Right hindlimb (tissue), 1 donor: ENCODE measurements around the gene ELK3.
A peak's percentile ranks its signal among the peaks of the same experiment; 100 is the strongest.

ENCODE experiments used
- DNase-seq: peaks from one replicate; pipeline ENCODE4 v3.0.0-alpha.2; 2018

ELK3 gene

GRCh38 chr12:96189781-96190180, 4.4 kb upstream of the ELK3 start:
- no peak for DNase-seq

GRCh38 chr12:96190413-96191108, 3.6 kb upstream of the ELK3 start:
- DNase-seq: no peak

DNA sequence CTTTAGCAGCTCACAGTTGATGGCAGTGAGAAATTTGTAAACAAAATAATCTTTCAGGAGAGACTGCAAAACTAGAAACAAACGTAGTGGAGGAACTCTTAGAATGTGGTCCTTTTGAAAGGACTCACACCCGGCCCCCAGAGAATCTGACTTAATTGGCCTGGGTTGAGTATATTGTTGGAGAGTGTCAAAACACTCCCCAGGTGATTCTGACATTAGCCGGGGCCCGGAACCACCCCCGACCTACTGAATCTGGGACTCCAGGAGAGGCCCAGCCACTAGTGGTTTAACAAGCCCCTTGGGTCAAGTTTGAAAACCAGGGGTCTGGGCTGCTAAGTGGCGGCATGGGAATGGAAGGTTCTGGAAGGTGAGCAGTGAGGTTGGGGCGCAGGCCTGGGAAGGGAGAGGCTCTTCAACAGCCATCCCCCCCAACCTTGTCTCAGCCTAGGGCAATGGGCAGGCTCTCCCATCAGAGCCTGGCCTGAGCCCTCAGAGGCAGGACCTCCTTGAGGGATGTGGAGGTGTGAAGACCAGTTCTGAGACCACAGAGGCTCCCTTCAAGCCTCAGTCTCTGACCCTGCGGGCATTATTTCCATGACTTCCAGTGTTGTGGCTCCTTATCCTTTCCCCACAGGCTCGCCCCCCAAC, 1.1 kb upstream of the ELK3 start:
- no peak for DNase-seq

DNA sequence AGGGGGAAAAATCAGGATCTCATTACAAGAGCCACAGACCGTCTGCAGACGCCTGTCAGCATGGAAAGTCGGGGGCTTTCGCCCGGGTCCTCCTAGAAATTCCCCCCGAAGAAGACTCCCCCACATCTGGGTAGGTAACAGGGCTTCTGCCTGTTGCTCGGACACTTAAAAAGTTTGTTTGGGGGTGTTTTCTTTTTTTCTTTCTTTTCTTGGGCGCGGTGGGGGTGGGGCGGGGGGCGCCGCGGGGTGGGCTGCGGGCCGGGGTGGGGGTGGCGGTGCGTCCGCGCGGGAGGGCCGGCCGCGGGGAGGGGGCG, 358 bp downstream of the ELK3 start:
- DNase-seq: peak; percentile 36

DNA sequence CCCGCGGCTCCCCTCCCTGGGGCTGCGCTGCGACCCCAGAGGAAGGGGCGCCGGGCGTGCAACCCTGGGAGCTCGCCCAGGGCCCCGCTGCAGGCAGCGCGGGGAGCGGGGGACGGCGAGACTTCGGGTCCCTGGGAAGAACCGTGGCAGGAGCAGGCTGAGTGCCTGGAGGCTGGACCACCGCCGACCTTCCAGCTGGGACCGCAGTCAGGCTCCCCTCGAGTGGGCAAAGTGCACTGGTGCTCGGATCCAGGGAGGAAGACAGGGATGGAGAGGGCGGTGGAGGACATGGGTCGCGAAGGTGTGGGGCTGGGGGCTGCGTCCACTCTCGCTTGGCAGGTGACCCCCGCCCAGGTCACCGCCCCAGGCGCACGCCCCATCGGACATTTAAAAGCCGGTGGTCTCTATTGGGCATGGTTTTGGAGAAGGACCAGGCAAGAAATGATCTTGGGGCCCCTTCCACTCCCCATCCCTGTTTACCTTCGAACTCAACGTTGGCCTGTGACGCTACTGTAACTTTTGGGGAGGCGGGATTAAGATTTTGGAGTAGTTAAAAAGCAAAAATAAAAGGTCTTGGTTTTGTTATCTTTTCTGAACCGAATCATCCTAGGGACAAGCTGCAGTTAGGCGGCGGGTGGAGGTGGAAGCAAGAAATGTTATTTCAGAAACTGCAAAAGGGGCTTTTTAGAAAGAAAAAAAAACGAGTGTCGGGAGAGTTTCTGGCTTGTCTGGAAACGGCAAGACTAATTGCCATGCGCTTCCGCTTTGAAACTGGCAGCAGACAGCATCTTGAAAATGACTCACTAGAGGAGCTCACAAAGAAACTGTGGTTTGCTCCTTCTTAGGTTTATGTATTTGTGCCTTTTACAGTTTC, 1.0 kb downstream of the ELK3 start:
- DNase-seq: peak; percentile 71

GRCh38 chr12:96195845-96196451, 1.8 kb downstream of the ELK3 start:
- DNase-seq: peak; percentile 72

GRCh38 chr12:96196781-96197180, 2.6 kb downstream of the ELK3 start:
- no peak for DNase-seq

DNA sequence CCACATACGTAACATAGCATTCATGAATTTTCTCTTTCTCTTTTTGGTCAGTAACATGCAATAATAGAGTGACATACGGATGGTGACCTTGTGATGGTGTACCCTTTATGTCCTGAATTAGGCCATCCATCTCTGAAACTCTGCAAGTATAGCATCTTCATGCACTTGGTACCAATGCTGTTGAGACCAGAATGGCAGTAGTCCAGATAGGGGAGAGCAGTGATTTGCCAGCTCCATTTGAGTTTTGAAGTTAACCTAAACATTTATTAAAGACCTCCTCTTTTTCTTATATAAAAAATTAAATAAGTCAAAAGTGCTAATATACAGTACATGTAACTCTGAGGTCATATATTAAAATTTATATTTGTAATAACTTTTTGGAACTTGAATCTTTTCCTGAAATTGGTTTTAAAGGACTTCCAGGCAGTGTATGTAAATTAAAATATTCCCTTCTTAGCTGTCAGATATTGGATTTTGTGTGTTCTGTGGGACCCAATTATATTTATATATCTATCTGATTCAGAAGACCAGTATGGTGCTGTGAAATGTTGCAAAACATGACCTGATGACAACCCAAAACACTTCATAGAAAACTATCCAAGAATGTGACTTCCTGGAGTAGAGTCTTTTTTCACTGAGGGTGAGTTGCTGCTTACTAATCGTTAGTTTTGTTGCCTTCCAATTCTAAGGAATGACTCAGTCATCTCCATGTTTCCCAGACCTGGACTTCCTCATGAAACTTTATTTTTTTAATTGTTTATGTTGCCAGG, 3.5 kb downstream of the ELK3 start:
- DNase-seq: no peak

DNA sequence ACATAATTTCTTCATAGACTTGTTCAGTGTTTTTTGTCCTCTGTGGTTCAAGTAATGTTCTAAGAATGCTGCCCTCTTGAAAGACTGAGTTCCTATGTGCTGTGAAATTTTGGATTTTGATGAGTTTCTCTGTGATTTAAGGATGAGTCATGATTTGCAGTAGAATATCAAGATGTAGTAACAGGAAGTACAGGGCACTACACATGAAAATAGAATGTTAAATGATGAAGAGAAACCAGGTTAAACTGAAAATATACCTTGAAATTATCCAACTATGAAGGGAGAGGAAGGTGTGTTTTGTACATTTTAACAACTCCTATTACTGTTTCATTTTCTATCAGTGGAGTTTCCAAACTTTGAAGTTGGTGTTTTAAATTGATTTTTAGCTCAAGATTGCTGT, 4.8 kb downstream of the ELK3 start:
- no peak for DNase-seq

GRCh38 chr12:96199464-96199863, 5.3 kb downstream of the ELK3 start:
- DNase-seq: no peak

- DNase-seq: no peak
Observed at GRCh38 chr12:96201272-96202227, 7.4 kb downstream of the ELK3 start.

- no peak for DNase-seq
Observed at GRCh38 chr12:96204381-96204780, 10.2 kb downstream of the ELK3 start.

- DNase-seq: no peak
Observed at GRCh38 chr12:96205908-96206307, 11.7 kb downstream of the ELK3 start.

GRCh38 chr12:96206936-96207662, 12.9 kb downstream of the ELK3 start:
- DNase-seq: no peak

DNA sequence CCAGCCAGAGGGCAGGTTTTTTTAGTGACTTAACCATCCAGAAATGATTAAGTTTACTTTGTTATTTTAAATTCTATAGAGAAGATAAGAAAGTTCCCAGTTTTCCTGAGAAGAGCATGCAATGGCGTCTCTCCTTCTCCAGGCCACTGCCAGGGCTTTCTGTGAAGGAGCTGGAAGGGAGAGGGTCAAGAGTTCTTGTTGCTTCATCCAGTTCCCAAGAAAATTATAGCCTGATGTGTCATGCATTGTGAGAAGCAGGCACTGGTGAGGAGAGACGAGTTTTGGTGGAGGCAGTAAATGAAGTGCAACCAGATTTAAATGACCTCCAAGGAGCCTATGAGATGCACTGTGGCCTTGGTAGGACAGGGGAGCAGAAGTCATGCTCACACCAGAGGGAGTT, 14.2 kb downstream of the ELK3 start:
- DNase-seq: no peak

DNA sequence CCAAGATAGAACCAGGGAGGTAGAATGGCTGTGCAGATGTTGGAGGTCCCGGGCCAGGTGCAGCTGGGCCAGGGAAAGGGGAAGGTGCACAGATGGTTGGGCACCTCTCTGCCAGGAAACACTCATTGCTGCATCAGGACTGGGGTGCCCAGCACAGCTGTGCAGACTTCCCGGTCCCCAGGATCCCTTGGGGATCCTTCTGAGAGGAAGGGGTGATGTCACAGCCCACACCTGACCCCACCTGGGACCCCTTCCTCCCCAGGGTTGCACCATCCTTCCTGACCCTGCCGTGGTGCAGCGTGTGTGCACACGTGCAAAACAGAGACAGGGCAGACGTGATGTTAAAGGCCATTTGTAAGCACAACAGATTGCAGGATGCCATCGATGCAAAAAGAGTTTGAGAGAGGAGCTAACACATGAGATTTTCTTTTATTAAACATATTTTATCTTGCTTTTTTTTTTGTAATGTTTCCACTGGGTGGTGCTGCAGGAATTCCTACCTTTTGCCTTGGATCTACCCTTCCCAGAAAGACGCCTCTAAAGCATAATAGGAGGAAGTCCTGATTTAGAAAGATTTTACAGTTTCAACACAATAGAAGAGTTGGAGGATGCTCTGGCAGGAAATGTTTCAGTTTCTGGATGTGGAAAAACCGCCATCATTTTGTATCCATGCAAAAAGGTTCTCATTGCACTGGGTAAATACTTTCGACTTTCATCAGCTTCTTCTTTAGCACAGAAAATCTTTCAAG, 14.8 kb downstream of the ELK3 start:
- no peak for DNase-seq

- DNase-seq: no peak
Observed at GRCh38 chr12:96210376-96211055, 16.3 kb downstream of the ELK3 start.

DNA sequence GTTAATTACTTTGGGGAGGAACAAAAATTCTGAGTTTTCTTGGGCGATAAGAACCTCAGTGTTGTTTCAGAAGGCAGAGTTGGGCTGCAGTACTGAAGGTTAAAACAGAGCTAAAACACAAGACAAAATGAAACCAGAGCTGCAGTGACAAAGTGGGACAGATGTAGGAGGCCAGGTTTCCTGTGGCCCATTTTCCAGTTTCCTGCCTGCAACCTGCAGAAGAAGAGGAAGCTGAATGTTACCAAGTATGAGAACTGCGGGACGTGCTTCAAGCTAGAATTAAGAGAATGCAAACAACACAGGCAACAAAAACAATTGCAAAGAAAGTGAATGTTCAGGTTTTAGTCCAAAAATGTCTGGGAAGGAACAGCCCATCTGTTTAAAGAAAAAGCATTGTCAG, 17.8 kb downstream of the ELK3 start:
- no peak for DNase-seq
